ACHN (cell line): ENCODE measurements around the gene NLRP13.
"Not testable (repeated sequence)": the region's sequence is repeated elsewhere in the genome, so short reads cannot be mapped to it uniquely, and the experiment has no call there.

Experiments
- DNase-seq: peaks from one replicate; pipeline ENCODE4 v3.0.0-alpha.2; 2015
- in situ Hi-C: cut with HindIII; loops from 2 replicates; pipeline ENCODE4 v1.10.0; 2017; ENCODE audit warnings: low sequenced_read_pairs, low pct_ligation_motif_present, low pct_unique_long_range_greater_than_20kb

The NLRP13 gene, protein sequence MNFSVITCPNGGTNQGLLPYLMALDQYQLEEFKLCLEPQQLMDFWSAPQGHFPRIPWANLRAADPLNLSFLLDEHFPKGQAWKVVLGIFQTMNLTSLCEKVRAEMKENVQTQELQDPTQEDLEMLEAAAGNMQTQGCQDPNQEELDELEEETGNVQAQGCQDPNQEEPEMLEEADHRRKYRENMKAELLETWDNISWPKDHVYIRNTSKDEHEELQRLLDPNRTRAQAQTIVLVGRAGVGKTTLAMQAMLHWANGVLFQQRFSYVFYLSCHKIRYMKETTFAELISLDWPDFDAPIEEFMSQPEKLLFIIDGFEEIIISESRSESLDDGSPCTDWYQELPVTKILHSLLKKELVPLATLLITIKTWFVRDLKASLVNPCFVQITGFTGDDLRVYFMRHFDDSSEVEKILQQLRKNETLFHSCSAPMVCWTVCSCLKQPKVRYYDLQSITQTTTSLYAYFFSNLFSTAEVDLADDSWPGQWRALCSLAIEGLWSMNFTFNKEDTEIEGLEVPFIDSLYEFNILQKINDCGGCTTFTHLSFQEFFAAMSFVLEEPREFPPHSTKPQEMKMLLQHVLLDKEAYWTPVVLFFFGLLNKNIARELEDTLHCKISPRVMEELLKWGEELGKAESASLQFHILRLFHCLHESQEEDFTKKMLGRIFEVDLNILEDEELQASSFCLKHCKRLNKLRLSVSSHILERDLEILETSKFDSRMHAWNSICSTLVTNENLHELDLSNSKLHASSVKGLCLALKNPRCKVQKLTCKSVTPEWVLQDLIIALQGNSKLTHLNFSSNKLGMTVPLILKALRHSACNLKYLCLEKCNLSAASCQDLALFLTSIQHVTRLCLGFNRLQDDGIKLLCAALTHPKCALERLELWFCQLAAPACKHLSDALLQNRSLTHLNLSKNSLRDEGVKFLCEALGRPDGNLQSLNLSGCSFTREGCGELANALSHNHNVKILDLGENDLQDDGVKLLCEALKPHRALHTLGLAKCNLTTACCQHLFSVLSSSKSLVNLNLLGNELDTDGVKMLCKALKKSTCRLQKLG

GRCh38 chr19:55931936-55932386 lies at the start of gene NLRP13:
Gene NLRP13 (minus strand): TSS chr19:55932336. CDS start chr19:55932311, 25 bp downstream.
- in situ Hi-C loops, result no loop called here
- DNase-seq, result no peak

- in situ Hi-C loops, result no loop called here
Measured at GRCh38 chr19:55980415-55980814, 48.3 kb upstream of the NLRP13 start.

GRCh38 chr19:55973982-55974381 lies 41.8 kb upstream of the NLRP13 start:
- in situ Hi-C loops, result no loop called here
- no peak for DNase-seq

More at GRCh38 chr19:55980415-55980814, 48.3 kb upstream of the NLRP13 start:
- DNase-seq, result no peak

GRCh38 chr19:55962186-55962585 lies 30.1 kb upstream of the NLRP13 start:
- in situ Hi-C loops, result no loop called here
- DNase-seq, result no peak

DNA sequence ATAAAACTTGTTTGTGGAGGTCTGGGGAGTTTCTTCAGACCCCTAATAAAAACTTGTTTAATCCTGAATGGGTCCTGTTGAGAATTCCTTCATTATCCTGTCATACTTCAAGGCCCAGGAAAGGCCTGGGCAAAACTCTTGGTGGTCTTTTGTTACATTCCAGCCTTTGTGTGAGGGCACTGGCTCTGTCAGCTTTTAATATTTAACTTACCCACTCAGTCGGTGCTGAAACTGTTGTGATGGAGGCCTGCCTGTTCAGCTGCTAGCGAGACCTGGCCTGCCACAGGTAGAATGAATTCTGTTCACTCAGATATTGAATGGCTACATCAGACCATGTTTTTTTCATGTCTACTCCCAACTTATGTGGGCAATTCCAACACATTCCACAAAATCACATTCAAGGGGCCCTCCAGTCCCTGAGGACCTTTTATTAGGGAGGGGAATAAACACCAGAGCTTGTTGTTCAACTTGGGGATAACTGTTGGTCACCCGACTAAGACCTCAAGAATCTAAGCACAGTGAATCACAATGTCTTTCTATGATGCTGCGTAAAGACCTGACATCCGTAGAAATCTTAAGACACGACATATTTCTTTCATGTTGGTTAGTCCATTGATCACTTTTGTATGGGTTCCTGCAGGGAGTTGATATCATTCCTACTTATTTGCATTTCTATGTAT lies 28.0 kb upstream of the NLRP13 start:
- no peak for DNase-seq
- in situ Hi-C loops, result no loop called here

DNA sequence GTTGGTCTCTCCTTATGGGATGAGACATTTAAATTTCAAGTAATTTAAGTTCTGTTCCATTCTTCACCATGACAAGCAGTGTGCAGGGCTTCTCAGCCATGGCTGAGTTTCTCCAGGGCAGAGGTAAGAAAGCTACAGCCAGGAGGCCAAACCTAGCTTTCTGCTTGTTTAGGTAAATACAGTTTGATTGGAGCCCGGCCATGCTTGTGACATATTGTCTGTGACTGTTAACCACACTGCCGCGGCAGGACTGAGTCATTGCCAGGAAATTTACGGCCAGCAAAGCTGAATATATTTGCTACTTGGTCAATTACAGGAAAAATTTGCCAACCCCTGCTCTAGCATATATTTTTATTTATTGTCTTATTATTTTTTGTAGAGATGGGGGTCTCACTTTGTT lies 26.2 kb upstream of the NLRP13 start:
- DNase-seq, result no peak
- in situ Hi-C loops, result no loop called here

DNA sequence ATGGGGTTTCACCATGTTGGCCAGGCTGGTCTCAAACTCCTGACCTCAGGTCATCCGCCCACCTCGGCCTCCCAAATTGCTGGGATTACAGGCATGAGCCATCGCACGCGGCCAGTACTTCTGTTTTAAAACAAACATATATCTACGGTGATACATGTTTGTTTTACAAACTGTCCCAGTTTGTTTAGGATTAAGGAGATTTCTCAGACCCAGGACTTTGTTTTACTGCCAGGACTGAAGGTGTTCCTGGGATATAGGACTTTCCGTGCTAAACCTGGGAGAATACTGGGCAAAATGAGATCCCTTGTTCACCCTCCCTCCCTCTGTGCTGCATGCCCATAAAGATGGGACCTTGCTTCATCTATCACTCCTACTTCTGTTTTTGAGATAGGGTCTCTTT lies 24.3 kb upstream of the NLRP13 start:
- no peak for DNase-seq
- in situ Hi-C loops, result no loop called here

DNA sequence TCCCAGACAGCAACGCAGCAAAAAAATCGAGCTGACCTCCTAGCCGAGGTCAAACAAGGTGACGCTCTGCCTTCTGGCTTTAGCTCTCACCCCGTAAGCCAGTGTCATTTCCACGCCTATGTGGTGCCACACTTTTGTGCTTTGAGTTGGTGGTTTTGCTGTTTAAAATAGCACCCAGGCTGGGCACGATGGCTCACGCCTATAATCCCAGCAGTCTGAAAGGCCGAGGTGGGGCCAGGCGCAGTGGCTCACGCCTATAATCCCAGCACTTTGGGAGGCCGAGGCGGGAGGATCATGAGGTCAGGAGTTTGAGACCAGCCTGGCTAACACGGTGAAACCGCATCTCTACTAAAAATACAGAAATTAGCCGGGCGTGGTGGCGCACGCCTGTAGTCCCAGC lies 18.4 kb upstream of the NLRP13 start:
- in situ Hi-C loops, DNase-seq: not testable (repeated sequence)

DNA sequence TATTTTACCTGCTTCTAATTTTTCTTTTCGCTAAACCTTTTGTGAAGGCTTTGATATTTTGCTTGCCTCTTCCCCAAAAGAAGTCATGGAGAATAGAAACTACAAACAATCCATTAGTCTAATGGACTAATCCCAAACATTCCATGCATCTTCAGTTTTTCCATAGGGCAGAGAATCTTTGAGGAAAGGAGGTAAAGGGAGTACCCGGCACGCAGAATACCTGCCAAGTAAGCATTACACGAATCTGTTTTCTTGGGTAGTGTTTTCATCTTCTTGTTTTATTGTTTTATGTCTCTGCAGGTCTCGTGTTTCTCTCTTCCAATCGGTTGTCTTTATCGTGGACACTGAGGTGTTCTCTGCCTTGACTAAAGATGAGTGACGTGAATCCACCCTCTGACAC lies 15.4 kb upstream of the NLRP13 start, which contains the start of gene NLRP8:
TSS of gene NLRP8 (plus strand) at position 301 of the 400 bp plus-strand sequence.
- in situ Hi-C loops, result no loop called here
- DNase-seq, result no peak

- DNase-seq, result no peak
- in situ Hi-C loops, result no loop called here
Measured at GRCh38 chr19:55940306-55940705, 8.2 kb upstream of the NLRP13 start.

DNA sequence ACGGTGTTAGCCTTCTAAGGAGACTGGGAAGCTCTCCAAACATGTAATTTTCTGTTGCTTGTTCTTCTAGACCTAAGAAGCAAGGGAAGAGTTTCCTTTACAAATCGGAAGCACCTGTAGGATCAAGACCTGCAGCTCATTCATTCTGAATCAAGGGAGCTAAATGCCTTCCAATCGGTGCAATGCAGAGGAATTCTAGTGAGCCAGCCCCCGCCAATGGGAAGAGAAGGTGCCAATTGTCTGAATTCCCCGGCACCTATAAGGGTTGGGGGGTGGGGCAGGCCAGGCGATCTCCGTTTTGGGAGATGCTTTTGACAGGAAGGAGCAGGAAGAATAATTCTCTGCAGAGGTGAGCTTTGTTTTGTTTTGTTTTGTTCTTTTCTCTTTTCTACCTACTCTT lies 7.1 kb upstream of the NLRP13 start:
- no peak for DNase-seq
- in situ Hi-C loops, result no loop called here

DNA sequence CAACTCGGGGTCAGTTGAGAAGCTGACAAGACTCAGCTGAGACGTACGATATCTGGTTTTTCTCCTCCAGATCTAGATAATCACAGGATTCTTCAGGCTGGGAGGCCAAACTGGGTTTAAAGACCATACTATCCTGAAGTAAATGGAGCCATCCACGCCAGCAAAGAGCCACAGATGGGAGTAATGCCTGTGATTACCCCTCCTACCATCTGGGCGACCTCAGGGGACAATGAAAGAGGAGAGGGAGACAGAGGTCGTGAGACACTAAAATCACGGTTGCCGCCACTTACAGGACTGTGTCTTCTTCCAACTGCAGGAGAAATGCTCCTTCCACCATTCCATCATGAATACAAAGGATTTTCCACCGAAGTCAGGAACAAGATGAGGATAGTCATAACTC lies 3.1 kb upstream of the NLRP13 start:
- in situ Hi-C loops, result no loop called here
- no peak for DNase-seq

DNA sequence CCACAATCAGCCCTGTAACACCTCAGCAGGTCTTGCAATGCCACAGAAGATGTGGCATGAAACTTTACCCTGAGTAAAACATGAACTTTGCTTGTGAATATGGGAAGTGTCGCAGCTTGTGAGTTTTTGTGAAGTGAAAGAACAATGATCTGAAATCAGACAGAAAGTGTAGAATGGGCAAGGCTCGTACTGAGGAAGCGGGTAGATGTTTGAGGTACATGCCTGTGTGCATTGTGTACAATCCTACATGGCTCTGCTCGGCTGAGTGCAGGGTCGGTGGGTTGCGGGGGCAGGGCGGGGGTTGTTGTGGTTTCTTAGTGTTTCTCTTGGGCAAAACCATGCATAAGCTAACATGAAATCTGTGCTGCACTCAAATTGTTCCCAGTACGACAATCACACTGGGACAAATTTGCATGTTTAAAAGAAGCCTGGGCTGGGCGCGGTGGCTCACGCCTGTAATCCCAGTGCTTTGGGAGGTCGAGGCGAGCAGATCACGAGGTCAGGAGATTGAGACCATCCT lies 1.1 kb downstream of the NLRP13 start:
- no peak for DNase-seq
- in situ Hi-C loops, result no loop called here

DNA sequence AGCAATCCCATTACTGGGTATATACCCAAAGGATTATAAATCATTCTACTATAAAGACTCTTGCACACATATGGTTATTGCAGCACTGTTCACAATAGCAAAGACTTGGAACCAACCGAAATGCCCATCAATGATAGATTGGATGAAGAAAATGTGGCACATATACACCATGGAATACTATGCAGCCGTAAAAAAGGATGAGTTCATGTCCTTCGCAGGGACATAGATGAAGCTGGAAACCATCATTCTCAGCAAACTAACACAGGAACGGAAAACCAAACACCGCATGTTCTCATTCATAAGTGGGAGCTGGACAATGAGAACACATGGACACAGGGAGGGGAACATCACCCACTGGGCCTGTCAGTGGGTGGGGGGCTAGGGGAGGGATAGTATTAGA lies 2.9 kb downstream of the NLRP13 start:
- DNase-seq, result not testable (repeated sequence)

GRCh38 chr19:55927991-55928390 lies 4.1 kb downstream of the NLRP13 start:
- in situ Hi-C loops, result no loop called here
- DNase-seq, result no peak

More for the DNA sequence above, 2.9 kb downstream of the NLRP13 start:
- in situ Hi-C loops, result not testable (repeated sequence)

GRCh38 chr19:55923556-55923955 lies 8.6 kb downstream of the NLRP13 start:
- in situ Hi-C loops, result no loop called here
- no peak for DNase-seq

- in situ Hi-C loops, result no loop called here
- DNase-seq, result no peak
Measured at GRCh38 chr19:55913643-55914268, 18.4 kb downstream of the NLRP13 start.

GRCh38 chr19:55912916-55913315 lies 19.2 kb downstream of the NLRP13 start:
- in situ Hi-C loops, result no loop called here
- DNase-seq, result no peak
